ENCODE data around the gene NOL9.

NOL9 gene

DNA sequence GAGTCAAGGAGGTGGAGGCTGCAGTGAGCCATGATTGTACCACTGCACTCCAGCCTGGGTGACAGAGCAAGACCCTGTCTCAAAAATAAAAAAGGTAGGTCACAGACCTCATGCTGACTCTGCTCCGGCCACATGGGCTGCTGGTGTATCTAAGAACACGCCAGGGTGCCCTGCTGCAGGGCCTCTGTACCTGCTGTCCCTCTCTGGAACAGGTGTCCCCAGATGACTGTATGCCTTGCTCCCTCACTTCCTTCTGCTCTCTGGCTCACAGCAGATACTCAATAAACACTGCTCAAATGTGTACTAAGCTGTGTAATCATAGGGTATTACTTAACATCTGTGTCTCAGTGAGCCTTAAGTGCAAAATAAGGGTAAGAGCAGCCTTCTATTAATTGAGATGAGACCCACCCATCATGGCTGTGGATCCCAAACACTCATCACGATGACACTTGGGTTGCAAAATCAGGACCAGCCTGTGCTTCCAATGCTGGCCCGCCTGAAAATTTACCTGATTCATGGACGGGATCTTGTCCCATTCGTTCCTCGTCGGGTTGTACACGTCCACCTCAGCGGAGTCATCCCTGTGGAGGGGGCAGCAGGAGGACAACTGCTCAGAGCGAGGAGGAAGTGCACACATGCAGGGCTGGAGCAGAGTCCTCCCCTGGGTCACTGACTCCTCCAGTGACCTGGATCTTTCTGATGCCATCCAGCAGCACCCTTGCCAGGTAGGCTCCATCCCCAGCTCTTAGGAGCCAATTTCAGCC, 40.8 kb upstream of the NOL9 start:
- no peak for FAIRE-seq

DNA sequence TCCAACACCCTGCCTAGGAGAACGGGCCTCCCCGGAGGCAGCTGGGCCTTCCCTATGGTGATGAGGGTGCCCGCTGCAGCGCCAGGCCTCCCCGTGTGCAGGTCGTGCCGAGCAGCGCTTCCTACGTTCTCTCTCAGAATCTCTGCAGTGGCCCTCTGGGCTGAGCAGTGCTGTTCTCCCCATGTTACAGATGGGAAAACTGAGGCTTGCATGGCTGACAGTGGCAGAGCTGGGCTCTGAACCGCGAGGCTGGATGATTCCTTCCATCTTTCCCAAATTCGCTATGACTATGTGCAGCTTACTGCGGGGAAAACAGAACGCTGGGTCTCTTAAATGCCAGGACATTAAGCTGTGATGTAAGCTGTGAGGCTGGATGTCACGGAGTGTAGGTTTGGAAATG, 39.5 kb upstream of the NOL9 start:
- FAIRE-seq (no peak), DNase-seq (ENCODE audit: insufficient read length, low spot score) (no peak)
- no peak for TF ChIP-seq POLR2A (IDR thresholded peaks at IDR 0.05; ENCODE audit: low read depth, low read length)

More for the DNA sequence above, 40.8 kb upstream of the NOL9 start:
- TF ChIP-seq POLR2A (IDR thresholded peaks at IDR 0.05; ENCODE audit: low read depth, low read length) = no peak
- DNase-seq (ENCODE audit: insufficient read length, low spot score) = no peak

DNA sequence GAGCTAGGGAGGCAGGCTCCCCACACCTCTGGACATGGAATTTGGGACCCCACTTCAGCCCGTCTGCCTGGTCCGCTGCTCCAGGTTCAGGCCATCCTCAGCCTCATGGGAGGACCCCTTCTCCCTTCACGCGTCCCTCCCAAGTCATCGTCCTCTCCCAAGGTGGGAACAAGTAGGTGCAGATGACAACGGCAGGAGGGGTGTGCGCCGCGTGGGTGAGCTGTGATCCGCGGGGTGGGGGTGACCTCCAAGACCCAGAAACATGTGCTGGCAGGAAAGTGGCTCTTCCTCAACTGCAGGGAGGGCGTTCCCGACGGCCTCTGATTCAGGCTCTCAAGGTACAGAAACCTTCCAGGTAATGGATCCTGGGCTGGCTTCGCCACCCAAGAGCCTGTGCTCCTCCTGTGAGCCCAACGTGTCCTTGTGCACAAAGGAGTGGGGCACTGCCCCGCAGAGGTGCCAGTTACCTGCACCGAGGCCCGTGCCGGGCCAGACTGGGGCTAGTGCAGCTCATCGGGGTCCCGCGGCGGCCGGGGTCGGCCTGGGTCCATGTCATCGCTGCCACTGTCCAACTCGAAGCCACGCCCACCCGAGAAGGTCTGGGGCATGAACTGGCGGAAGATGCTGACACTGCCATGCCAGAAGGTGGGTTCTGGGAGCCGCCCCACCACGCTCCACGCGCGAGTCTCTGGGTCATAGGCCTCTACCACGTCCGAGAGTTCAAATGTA, 38.7 kb upstream of the NOL9 start:
- FAIRE-seq = no peak
- DNase-seq (ENCODE audit: insufficient read length, low spot score) = no peak
- TF ChIP-seq POLR2A (IDR thresholded peaks at IDR 0.05; ENCODE audit: low read depth, low read length) = no peak

DNA sequence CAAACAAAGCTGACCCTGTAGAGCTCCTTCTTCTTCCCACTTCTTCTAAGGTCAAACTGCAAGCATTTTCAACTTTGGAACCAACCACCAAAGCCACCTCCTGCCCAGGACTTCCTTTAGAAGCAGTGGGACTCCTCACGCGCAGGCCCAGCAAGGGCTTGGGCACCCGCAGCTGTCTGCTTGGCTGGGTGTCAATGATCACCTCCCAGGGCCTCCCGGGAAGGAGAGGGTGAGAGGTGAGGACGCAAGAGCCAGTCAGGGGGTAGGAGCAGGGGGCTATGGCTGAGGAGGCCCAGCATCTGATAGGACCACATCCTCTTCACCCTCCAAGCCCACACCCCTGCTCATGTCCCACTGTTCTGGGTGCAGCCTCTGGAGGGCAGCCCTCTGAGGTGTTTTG, 38.1 kb upstream of the NOL9 start:
- FAIRE-seq (no peak), DNase-seq (ENCODE audit: insufficient read length, low spot score) (no peak)
- no peak for TF ChIP-seq POLR2A (IDR thresholded peaks at IDR 0.05; ENCODE audit: low read depth, low read length)

DNA sequence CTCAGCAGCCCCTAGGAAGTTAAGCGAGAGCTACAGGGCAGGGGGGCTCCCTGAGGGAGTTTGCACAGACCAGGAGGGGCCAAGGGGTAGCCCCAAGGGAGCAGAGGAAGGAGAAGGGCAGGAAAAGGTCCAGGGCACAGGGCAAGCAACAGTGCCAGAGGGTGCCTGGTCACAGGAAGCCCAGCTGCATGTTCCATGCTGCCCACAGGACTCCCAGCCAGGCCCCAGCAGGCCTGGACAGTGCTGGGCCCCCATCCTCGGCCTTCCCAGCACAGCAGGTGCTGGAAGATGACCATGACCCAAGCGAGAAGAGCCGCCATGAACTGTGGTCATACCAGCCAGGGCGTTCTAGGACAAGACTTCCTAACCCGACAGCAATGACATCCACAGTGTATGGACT, 37.3 kb upstream of the NOL9 start:
- no peak for TF ChIP-seq POLR2A (IDR thresholded peaks at IDR 0.05; ENCODE audit: low read depth, low read length)
- DNase-seq (ENCODE audit: insufficient read length, low spot score) (no peak), FAIRE-seq (no peak)

DNA sequence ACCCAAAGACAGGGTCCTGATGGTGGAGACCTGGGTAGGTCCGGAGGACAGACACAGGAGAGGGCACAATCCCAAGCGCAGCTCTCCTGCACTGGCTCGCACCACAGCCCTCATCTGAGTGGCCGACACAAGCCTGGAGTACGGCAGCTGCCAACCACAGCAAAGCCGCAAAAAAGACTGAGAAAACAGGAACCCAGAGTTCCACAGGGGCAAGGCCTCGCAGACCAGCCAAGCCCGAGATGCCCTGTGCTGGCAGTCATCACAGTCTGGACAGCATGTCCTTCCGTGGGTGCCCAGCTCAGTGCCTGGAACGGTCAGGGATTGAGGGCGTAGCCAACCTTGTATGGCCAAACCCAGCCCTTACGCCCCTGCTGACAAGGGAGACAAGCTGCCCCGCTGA, 36.9 kb upstream of the NOL9 start:
- FAIRE-seq (no peak), DNase-seq (ENCODE audit: insufficient read length, low spot score) (no peak)
- TF ChIP-seq POLR2A (IDR thresholded peaks at IDR 0.05; ENCODE audit: low read depth, low read length) = no peak

DNA sequence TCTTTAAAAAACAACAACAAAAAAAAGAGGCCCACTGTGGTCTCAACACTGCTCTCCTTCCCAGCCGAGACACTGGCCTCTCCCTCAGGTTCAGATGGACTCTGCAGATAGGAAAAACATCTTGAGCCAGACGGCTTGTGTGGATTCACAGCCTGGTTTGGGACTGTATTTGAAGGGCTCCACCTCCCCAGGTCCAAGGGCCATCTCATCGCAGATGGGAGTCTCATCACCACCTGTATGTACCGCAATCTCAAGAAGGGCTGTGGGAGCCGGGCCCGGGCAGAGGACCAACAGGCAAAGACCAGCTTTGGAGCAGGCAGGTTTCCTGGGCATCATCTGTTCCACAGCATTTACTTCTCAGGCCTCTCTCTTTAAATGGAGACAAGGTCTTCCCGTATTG, 35.7 kb upstream of the NOL9 start:
- FAIRE-seq = no peak
- no peak for TF ChIP-seq POLR2A (IDR thresholded peaks at IDR 0.05; ENCODE audit: low read depth, low read length)
- DNase-seq (ENCODE audit: insufficient read length, low spot score) = no peak

DNA sequence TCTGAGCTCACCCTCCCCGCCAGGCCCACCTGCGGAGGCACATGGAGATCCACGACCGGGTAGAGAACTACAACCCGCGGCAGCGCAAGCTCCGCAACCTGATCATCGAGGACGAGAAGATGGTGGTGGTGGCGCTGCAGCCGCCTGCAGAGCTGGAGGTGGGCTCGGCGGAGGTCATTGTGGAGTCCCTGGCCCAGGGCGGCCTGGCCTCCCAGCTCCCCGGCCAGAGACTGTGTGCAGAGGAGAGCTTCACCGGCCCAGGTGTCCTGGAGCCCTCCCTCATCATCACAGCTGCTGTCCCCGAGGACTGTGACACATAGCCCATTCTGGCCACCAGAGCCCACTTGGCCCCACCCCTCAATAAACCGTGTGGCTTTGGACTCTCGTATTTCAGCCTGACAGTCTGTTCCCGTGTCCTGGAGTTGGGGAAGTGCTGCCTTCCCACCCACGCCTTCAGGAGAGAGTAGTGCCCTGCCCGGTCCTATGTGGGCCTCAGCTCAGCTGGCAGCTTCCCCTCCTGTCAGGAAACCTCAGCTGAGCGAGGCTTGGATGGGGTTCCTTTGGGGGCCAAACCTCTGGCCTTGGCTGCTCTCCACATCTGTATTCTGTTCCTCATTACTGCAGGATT, 34.7 kb upstream of the NOL9 start:
- FAIRE-seq = no peak
- no peak for TF ChIP-seq POLR2A (IDR thresholded peaks at IDR 0.05; ENCODE audit: low read depth, low read length)

DNA sequence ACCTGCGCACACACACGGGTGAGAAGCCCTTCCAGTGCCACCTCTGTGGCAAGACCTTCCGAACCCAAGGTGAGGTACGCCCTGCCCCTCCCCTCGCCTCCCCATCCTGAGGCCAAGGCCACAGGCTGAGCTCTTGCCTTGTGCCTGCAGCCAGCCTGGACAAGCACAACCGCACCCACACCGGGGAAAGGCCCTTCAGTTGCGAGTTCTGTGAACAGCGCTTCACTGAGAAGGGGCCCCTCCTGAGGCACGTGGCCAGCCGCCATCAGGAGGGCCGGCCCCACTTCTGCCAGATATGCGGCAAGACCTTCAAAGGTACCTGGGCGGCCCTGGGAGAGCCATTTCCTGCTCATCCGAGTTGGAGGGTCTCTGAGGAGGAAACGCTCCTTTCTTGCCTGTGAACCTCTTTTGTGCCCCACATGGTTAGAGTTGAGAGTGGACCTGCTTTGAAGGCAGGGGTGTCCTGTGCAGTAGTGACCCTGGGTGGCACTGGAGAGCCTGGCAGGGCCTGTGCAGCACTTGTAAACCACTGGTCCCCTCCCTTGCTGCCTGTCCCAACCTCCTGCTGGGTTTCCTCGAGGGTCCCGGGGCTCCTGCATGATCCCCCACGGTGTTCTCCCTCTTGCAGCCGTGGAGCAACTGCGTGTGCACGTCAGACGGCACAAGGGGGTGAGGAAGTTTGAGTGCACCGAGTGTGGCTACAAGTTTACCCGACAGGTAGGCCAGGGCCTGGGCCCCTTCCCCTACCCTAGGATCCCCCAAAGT, 34.0 kb upstream of the NOL9 start:
- TF ChIP-seq POLR2A (IDR thresholded peaks at IDR 0.05; ENCODE audit: low read depth, low read length) = no peak
- FAIRE-seq = no peak
- DNase-seq (ENCODE audit: insufficient read length, low spot score) = no peak

More for the DNA sequence above, 34.7 kb upstream of the NOL9 start:
- no peak for DNase-seq (ENCODE audit: insufficient read length, low spot score)

DNA sequence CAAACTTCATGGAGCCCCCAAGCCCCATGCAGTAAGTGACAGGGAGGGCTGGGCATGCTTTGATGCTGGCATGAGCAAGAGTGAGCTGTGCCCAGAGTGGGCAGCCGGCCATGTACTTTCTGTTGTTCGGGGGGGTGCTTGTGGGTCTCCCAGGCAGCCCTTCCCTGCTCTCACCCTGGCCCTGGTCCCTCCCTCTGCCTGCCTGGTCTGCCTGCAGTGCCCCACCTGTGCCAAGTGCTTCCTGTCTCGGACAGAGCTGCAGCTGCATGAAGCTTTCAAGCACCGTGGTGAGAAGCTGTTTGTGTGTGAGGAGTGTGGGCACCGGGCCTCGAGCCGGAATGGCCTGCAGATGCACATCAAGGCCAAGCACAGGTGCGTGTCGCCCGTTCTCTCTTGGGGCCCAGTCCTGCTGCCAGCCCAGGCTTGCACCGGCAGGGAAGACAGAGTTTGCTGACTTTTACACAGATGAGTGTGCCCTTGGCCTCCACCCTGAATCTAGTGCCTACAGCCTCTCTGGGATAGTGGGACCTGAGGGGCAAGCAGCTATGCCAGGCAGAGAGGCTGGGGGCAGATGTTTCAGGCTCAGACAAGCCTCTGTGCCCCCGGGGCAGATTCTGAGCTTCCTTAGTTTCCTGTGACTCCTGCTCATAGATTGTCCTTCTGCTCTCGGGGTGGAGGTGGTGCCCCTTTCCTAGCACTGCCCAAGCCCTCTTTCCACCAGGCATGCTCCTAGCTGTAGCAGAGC, 33.1 kb upstream of the NOL9 start:
- FAIRE-seq (no peak), DNase-seq (ENCODE audit: insufficient read length, low spot score) (no peak)
- TF ChIP-seq POLR2A (IDR thresholded peaks at IDR 0.05; ENCODE audit: low read depth, low read length) = no peak

DNA sequence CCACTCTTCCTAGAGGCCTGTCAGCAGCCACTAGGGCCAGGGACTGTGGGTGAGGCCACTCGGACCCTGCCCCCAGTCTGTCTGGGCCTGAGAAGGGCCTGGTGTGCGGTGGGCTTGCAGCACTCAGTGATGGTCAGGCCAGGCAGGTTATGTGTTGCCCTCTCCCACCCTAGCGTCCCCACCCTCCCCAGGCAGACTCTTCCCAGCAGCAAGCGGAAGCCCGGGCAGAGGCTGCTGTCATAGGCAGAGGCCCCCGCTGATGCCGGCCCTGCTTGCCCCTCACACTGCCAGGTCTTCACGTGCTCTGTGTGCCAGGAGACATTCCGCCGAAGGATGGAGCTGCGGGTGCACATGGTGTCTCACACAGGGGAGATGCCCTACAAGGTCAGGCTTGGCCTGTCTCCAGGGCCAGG, 32.1 kb upstream of the NOL9 start:
- FAIRE-seq = no peak
- no peak for TF ChIP-seq POLR2A (IDR thresholded peaks at IDR 0.05; ENCODE audit: low read depth, low read length)
- no peak for DNase-seq (ENCODE audit: insufficient read length, low spot score)

DNA sequence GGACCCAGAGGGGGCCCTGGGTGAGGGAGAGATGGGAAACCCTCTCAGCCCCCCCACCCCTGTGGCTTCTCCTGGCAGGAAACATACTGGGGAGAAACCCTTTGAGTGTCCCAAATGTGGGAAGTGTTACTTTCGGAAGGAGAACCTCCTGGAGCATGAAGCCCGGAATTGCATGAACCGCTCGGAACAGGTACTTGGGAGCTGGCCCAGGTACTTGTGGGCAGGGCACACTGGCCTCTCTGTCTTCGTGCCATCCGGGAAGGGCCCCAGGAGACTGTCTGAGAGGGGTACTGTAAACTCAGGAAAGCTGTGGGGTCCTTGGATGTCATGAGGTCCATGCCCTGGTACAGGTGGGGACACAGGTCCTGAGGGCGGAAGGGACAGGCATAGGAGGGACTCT, 31.5 kb upstream of the NOL9 start:
- no peak for FAIRE-seq
- TF ChIP-seq POLR2A (IDR thresholded peaks at IDR 0.05; ENCODE audit: low read depth, low read length) = no peak
- no peak for DNase-seq (ENCODE audit: insufficient read length, low spot score)

DNA sequence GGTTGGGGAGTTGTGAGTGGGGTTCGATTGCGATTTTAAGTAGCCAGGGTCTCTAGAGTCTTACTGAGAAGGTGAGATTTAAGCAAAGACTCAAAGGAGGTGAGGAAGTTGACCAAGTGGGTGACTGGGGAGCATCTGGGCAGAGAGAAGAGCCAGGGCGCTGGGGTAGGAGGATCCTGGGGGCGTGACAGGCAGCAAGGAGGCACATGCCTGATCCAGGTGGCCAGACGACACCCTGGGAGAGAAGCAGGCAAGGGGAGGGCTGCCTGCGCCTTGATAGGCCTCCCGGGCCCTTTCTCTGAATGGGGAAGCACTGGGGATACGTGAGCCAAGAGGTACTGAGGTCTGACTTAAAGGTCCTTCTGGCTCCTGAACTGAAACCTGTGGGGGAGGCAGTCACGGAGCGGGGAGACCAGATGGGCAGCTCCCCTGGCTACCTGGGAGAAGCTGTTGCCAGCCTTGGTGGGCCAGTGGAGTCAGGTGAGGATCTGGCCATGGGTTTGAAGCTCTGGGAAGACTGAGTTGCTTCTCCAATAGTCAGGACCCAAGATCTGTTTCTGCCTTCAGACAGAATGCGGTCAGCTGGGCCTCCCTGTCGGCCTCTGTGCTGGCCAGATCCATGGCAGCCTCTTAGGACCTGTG, 30.9 kb upstream of the NOL9 start:
- no peak for TF ChIP-seq POLR2A (IDR thresholded peaks at IDR 0.05; ENCODE audit: low read depth, low read length)
- DNase-seq (ENCODE audit: insufficient read length, low spot score) = no peak
- FAIRE-seq = no peak

All from H54 (cell line).